Measurements from ENCODE around the gene TTYH3. TPM values are rescaled to one million over a fixed set of nuclear protein-coding genes. Genes with fewer than 3 reads are reported as not detected.
A peak's percentile ranks its signal among the peaks of the same experiment; 100 is the strongest.

The TTYH3 gene
- total and polyA plus RNA-seq, 2 of the 8 experiments (the other 6 are each of a cell fraction or from before 2014, with no cell fraction given) = 66.2 to 169 TPM

DNA sequence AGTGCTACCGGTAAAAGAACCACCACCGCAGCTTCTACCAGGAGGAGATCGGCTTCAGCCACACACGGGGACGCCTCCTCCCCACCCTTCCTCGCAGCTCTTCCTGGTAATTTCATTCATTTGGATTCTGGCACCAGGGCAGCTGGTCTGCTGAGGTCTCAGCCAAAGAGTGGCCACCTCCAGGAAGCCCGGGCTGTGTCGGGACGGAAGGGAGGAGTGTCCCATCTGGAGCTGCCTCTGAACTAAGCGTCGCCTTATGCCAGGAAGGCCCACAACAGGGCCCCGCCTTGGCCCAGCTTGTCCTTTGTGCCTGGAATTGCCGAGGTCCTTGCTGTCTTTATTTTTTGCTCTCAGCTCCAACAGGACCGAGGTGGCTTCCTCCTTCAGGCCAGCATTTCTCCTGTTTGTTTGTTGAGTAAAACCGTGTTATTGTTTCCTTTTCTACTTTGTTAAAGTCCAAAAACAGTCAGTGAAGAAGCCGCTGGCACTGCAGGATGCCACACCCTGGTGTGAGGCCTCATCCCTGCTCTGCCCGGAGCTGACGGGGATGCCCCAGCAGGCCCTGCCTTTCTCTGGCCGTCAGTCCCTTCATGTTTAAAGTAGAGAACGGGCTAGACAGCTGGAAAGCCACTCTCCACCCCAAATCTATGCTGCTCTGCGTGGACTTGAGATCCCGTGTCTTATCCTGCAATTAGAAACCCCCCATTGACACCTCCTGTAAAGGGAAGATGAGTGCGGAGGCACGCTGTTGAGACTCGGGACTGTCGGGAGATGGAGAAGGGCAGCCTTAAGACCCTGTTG lies 24.5 kb upstream of the TTYH3 start:
- Histone ChIP-seq H4K91ac (replicated peaks; ENCODE audit: insufficient read length, low read length) (no peak overlapping the region), H3K14ac (ENCODE audit: insufficient read length) (no peak overlapping the region), H3K56ac (replicated peaks; ENCODE audit: insufficient read length, low read depth, low read length) (no peak overlapping the region), H4K5ac (ENCODE audit: insufficient read length, low read depth, low read length) (no peak overlapping the region), H2BK120ac (replicated peaks; ENCODE audit: low read depth, low read length) (no peak overlapping the region), H3K4me1 (replicated peaks in 1 of 4; ENCODE audit: control insufficient read depth in 3 of 4, insufficient read depth in 4 of 4, low read length in 3 of 4) (peaks cover 0 to 7% (median 4%) of the 10 kb centered on the region in 4 experiments; a peak in 2 of 7 replicates), H3K4me3 (ENCODE audit: extremely low read depth in 1 of 4, insufficient read depth in 2 of 4, low read depth in 3 of 4, low read length in 4 of 4) (no peak overlapping the region), H3K27me3 (replicated peaks in 1 of 4; ENCODE audit: control insufficient read depth in 3 of 4, extremely low read depth in 1 of 4, insufficient read depth in 3 of 4, low read length in 3 of 4) (no peaks in the 10 kb centered on the region), H2BK20ac (ENCODE audit: low read length) (0 out of 2 replicates have a peak overlapping the region, but pooled peaks have one; percentile 15), H2BK5ac (ENCODE audit: low read depth, low read length) (0 out of 2 replicates have a peak overlapping the region, but pooled peaks have one; percentile 24), H2AK5ac (ENCODE audit: low read depth, low read length) (0 out of 2 replicates have a peak overlapping the region, but pooled peaks have one; percentile 39), H2BK15ac (ENCODE audit: low read length) (peak overlapping the region; percentile 77; the same call in 1 of the 2 replicates), H3K27ac (ENCODE audit: low read depth, low read length) (no peak overlapping the region), H3K4ac (replicated peaks; ENCODE audit: insufficient read length, low read depth, low read length) (no peak overlapping the region), H3K4me2 (ENCODE audit: insufficient read depth in 1 of 2, low read depth in 2 of 2, low read length in 2 of 2) (no peak overlapping the region), H2BK12ac (ENCODE audit: low read depth, low read length) (no peak overlapping the region), H4K20me1 (replicated peaks in 1 of 2; ENCODE audit: control insufficient read depth in 1 of 2, insufficient read depth in 2 of 2, low read length in 2 of 2) (no peaks in the 10 kb centered on the region), H3K9me3 (ENCODE audit: insufficient read depth in 2 of 2, low read depth in 1 of 2, low read length in 1 of 2) (no peaks in the 10 kb centered on the region), H3K79me1 (ENCODE audit: low read depth, low read length) (no peaks in the 10 kb centered on the region; the same call in 1 of the 2 replicates), H3K9ac (replicated peaks in 1 of 4; ENCODE audit: extremely low read depth in 1 of 4, low read depth in 3 of 4, low read length in 3 of 4) (no peak overlapping the region), H3K23ac (ENCODE audit: insufficient read length) (no peak overlapping the region), H3K36me3 (ENCODE audit: control insufficient read depth in 2 of 4, insufficient read depth in 4 of 4, low read length in 3 of 4) (no peaks in the 10 kb centered on the region), H4K8ac (ENCODE audit: extremely low read depth, insufficient read depth, low read length) (peak overlapping the region; percentile 9; the same call in 1 of the 2 replicates), H2AFZ (ENCODE audit: low read length) (no peak overlapping the region), H3K23me2 (ENCODE audit: low read depth, low read length) (no peaks in the 10 kb centered on the region), H3K18ac (ENCODE audit: extremely low read depth, low read length) (no peak overlapping the region; the same call in 1 of the 2 replicates), H3K79me2 (ENCODE audit: control insufficient read depth in 1 of 2, insufficient read depth in 2 of 2, low read length in 2 of 2) (no peaks in the 10 kb centered on the region)
- 85% methylated on average over 26 of the region's 26 CpGs; no CpG with 5 or more reads in 1 of the 2 experiments for WGBS, 2 experiments (ENCODE audit: extremely low coverage in 1 of 2, insufficient coverage in 1 of 2, insufficient read length in 1 of 2, insufficient replicate concordance in 2 of 2, low coverage in 1 of 2, low lambda C conversion rate in 2 of 2, missing lambda C conversion rate in 1 of 2)
- POLR2A ChIA-PET (ENCODE audit: partially characterized antibody) = interaction anchor here (1.4 kb wide), 1 partner anchor 11 kb away, joined by 5 read pairs; no protein-coding TSS in a partner anchor
- CTCF ChIA-PET (ENCODE audit: partially characterized antibody) = interaction anchor here (1.2 to 5.7 kb wide), 8 partner anchors 15 to 309 kb away, joined by 3 to 30 read pairs (median 14); partner anchors contain the start of gene TTYH3
- DNase-seq (ENCODE audit: low read depth in 1 of 2, low spot score in 2 of 2) (no peak), FAIRE-seq (no peak)
- no peak for TF ChIP-seq CREB1 (IDR thresholded peaks at IDR 0.05)
- TF ChIP-seq EZH2 (IDR thresholded peaks at IDR 0.05; ENCODE audit: low read depth, low read length, severe bottlenecking) = no peak
- no peak for TF ChIP-seq CHD2 (IDR thresholded peaks at IDR 0.05; ENCODE audit: low read length)
- no peak for TF ChIP-seq EGR1 (IDR thresholded peaks at IDR 0.05; ENCODE audit: borderline replicate concordance, low read depth, low read length)
- TF ChIP-seq SRF (IDR thresholded peaks at IDR 0.05; ENCODE audit: low read depth, low read length) = no peak
- no peak for TF ChIP-seq EP300 (IDR thresholded peaks at IDR 0.05; ENCODE audit: borderline replicate concordance in 1 of 2, low read depth in 2 of 2, low read length in 2 of 2)
- TF ChIP-seq GABPA (IDR thresholded peaks at IDR 0.05; ENCODE audit: borderline replicate concordance, insufficient read depth, low read length) = no peak
- TF ChIP-seq, protein P1, sequence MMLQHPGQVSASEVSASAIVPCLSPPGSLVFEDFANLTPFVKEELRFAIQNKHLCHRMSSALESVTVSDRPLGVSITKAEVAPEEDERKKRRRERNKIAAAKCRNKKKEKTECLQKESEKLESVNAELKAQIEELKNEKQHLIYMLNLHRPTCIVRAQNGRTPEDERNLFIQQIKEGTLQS (IDR thresholded peaks at IDR 0.05; ENCODE audit: insufficient read depth, low read depth, low read length) = no peak
- TF ChIP-seq ZNF274 (IDR thresholded peaks at IDR 0.05; ENCODE audit: borderline replicate concordance, extremely low read depth, low read length) = no peak
- no peak for TF ChIP-seq SIX5 (IDR thresholded peaks at IDR 0.05; ENCODE audit: low read depth, low read length)
- no peak for TF ChIP-seq JUN (IDR thresholded peaks at IDR 0.05; ENCODE audit: low read depth, low read length)

All from H1 (cell line).